ENCODE measurements around the gene TPCN1.
A peak's percentile ranks its signal among the peaks of the same experiment; 100 is the strongest.
"Not testable (repeated sequence)": the region's sequence is repeated elsewhere in the genome, so short reads cannot be mapped to it uniquely, and the experiment has no call there.

TPCN1 gene

GRCh38 chr12:113202300-113203075, 18.8 kb upstream of the TPCN1 start:
- no peak for TF ChIP-seq GATA1 (IDR thresholded peaks at IDR 0.05; ENCODE audit: low read depth, low read length)
- no peak for TF ChIP-seq POLR2A (IDR thresholded peaks at IDR 0.05; ENCODE audit: low read length)
- DNase-seq: no peak

- DNase-seq: no peak
- no peak for TF ChIP-seq GATA1 (IDR thresholded peaks at IDR 0.05; ENCODE audit: low read depth, low read length)
- TF ChIP-seq POLR2A (IDR thresholded peaks at IDR 0.05; ENCODE audit: low read length): no peak
Observed at GRCh38 chr12:113203852-113204760, 17.2 kb upstream of the TPCN1 start.

DNA sequence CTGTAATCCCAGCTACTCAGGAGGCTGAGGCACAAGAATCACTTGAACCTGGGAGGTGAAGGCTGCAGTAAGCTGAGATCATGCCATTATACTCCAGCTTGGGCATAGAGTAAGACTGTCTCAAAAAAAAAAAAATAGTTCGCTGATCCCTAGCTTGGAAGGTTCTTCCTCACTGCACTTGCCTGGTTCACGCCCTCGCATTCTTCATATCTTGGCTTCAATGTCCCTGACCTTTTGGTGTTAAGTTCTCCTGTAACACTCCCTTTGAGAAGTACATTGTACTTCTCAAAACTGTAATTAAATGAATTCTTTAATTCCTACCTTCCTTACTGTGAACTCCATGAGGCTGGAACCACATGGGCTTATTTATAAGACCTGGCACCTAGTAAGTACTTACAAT, 16.5 kb upstream of the TPCN1 start:
- no peak for TF ChIP-seq POLR2A (IDR thresholded peaks at IDR 0.05; ENCODE audit: low read length)
- no peak for TF ChIP-seq GATA1 (IDR thresholded peaks at IDR 0.05; ENCODE audit: low read depth, low read length)
- no peak for DNase-seq

DNA sequence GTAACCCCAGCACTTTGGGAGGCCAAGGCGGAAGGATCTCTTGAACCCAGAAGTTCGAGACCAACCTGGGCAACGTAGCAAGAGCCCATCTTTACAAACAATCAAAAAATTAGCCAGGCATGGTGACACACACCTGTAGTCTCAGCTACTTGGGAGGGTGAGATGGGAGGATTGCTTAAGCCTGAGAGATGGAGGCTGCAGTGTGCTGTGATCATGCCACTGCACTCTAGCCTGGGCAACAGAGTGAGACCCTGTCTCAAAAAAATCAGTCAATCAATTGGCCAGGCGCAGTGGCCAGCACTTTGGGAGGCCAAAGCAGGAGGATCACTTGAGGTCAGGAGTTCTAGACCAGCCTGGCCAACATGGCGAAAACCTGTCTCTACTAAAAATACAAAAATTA, 14.5 kb upstream of the TPCN1 start:
- DNase-seq: not testable (repeated sequence)

- TF ChIP-seq POLR2A (IDR thresholded peaks at IDR 0.05; ENCODE audit: low read length) (no peak), GATA1 (IDR thresholded peaks at IDR 0.05; ENCODE audit: low read depth, low read length) (no peak)
- DNase-seq: no peak
Observed at GRCh38 chr12:113207613-113208040, 13.6 kb upstream of the TPCN1 start.

GRCh38 chr12:113208041-113208934, 13.0 kb upstream of the TPCN1 start:
- DNase-seq: peak in 1 of 2 experiments; percentile 28
- TF ChIP-seq GATA1 (IDR thresholded peaks at IDR 0.05; ENCODE audit: low read depth, low read length): no peak
- TF ChIP-seq POLR2A (IDR thresholded peaks at IDR 0.05; ENCODE audit: low read length): no peak

- TF ChIP-seq GATA1 (IDR thresholded peaks at IDR 0.05; ENCODE audit: low read depth, low read length) (no peak), POLR2A (IDR thresholded peaks at IDR 0.05; ENCODE audit: low read length) (no peak)
- no peak for DNase-seq
Observed at GRCh38 chr12:113211160-113211559, 10.1 kb upstream of the TPCN1 start.

DNA sequence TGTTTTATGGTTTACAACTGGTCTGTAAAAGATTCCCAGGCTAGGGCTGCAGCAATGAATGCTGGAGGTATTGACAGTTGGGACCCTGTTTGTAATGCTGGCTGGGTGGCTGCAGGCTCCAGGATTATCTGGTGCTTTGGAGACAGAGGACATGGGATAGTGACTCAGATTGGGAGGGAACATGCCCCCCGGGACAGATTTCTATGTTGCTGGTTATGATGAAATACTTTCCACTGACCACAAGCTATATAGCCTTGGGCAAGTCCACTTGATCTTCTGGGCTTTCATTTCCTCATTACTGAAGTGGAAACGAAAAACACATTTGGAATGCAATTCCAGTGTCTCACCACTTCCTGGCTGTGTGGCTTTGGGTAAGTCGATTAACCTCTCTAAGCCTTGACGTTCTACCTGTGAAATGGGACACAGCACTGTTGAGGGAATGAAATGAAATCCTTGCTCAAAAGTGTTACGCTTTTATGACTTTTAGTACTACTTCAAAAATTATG, 6.3 kb upstream of the TPCN1 start:
- TF ChIP-seq GATA1 (IDR thresholded peaks at IDR 0.05; ENCODE audit: low read depth, low read length): no peak
- no peak for TF ChIP-seq POLR2A (IDR thresholded peaks at IDR 0.05; ENCODE audit: low read length)
- peak in 1 of 2 experiments; percentile 9 for DNase-seq

DNA sequence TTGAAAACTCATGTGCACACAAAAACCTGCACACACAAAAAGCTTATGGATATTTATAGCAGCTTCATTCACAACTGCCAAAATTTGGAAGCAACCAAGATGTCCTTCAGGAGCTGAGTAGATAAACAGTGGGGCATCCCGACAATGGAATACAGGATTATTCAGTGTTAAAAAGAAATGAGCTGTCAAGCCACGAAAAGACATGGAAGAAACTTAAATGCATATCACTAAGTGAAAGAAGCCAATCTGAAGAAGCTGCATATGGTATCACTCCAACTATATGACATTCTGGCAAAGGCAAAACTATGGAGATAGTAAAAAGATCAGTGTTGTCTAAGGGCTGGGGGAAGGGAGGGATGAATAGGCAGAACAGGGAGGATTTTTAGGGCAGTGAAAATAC, 5.2 kb upstream of the TPCN1 start:
- no peak for DNase-seq
- TF ChIP-seq GATA1 (IDR thresholded peaks at IDR 0.05; ENCODE audit: low read depth, low read length): no peak

- no peak for TF ChIP-seq POLR2A (IDR thresholded peaks at IDR 0.05; ENCODE audit: low read length)
- no peak for TF ChIP-seq GATA1 (IDR thresholded peaks at IDR 0.05; ENCODE audit: low read depth, low read length)
- DNase-seq: peak; percentile 49 to 60
Observed at GRCh38 chr12:113220593-113221180, 577 bp upstream of the TPCN1 start.

DNA sequence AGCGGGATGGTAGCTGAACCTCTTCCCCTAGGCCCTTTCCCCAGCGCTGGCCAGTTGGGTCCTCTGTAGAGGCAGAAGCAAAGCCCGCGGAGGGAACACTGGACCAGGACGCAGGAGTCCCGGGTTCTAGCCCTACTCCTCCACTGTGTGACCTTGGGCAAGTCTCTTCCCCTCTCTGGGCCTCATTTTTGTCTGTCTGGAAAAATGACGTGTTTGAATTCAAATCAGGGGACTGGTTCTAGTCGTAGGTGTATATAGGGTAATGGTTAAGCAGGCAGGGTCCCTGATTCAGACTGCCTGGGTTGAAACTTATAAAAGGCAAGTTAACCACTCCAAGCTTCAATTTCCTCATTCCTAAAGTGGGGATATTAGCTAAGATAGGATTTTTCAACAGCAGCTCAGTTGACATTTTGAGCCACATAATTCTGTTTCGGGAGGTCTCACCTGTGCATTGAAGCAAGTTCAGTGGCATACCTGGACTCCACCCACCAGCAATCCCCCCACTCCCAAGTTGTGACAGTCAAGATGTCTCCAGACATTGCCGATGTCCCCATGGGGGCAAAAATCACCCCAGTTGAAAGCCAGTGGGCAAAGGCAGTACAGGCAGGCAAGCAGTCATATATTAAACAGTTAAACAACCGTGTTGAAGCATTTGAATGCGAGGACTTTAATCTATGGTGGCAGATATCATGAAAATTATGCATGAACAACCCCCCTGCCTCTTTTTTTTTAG, 899 bp downstream of the TPCN1 start:
- peak in 1 of 2 experiments; percentile 29 for DNase-seq
- TF ChIP-seq GATA1 (IDR thresholded peaks at IDR 0.05; ENCODE audit: low read depth, low read length) (no peak), POLR2A (IDR thresholded peaks at IDR 0.05; ENCODE audit: low read length) (no peak)

DNA sequence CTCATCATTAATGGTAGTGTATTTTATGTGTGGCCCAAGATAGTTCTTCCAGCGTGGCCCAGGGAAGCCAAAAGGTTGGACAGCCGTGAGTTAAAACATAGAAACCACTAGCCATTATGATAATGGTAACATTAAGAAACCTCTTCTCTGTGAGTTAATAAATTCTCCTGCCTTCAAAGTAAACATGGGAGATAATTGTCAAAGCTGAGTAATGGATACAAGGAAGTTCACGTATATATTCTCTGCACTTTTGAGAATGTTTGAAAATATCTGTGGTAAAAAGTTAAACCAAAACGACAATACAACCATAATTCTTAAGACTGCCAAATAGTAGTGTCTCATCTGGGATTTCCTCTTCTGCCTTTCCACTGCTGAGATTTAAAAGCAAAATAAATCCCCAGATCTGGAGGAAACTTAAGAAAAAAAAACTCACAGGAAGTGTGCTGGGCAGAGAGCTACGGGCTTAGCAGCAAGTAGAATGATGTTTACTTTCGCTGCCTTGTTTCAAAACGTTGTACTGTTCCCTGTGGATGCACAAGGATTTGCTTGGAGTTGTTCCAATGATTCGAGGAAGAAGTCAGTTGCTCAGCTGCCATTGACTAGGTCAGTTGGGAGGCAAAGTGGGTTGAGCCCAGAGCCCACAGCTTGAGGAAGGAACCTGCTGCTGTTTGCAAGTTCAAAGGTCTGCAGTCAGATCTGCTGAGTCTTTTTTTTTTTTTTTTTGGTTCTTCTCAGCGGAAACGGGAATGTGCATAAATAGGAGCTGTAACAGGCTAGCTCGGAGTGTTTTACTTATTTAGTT, 1.7 kb downstream of the TPCN1 start:
- DNase-seq: peak in 1 of 2 experiments; percentile 34

More for the DNA sequence above, 1.7 kb downstream of the TPCN1 start:
- no peak for TF ChIP-seq POLR2A (IDR thresholded peaks at IDR 0.05; ENCODE audit: low read length)
- TF ChIP-seq GATA1 (IDR thresholded peaks at IDR 0.05; ENCODE audit: low read depth, low read length): no peak
